ENCODE results near the gene NFIL3.
"Not testable (repeated sequence)": the region's sequence is repeated elsewhere in the genome, so short reads cannot be mapped to it uniquely, and the experiment has no call there.

The NFIL3 gene

GRCh38 chr9:91405343-91406077 is 18.1 kb downstream of the NFIL3 start:
- intact Hi-C loops (cut with DNase I), result no loop called here
- no peak for DNase-seq

DNA sequence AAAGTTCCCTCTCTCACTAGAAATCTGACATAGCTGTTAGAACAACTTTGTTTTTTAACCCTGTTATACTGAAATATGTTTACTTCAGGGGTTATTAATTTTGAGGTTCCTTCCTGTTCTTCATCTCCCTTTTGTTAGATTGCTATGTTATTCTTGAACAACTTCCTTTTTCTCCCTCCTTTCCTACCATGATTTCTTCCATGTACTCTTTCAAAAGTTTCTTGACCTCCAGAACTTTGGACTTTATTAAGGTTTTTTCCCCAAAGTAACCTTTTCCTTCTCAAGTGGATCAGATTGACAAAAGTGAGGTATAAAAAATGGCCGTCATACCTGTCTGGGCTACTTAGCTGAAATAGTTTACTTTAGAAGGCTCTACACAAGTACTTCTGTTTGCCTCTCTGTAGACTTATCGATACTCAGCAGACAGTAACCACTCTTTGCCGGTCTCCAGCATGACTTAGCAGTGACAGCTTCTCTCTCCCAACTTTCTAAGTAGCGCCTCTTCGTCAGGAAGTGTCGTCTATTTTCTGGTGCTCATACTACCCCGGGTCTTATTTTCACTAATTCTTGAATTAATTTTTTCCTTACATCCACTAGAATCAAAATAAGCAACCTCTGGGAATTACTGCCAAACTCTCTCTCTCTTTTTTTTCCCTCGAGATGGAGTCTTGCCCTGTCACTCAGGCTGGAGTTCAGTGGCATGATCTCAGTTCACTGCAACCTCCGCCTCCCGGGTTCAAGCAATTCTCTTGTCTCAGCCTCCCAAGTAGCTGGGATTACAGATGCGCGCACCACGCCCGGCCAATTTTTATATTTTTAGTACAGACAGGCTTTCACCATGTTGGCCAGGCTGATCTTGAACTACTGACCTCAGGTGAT is 19.7 kb downstream of the NFIL3 start:
- DNase-seq, result no peak

DNA sequence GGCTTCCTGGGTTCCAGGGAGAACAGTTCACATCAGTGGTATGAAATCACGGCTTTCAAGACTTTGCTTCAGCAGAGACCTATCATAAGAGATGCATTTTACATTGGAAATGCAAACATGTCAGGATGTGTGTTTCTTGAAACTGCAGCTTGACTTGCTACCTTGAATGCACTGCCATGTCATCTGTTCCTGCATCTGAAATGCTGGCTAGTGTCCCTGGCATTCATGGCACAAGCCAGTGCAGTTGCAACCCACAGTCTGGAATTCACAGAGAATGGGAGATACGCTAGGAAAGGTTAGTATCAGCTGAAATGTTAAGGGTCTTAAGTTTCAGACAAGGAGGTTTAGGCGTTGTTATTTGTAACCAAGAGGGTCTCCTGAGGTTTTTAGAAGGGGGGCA is 24.7 kb downstream of the NFIL3 start:
- intact Hi-C loops (cut with DNase I), result no loop called here
- DNase-seq, result no peak

More for the DNA sequence above, 19.7 kb downstream of the NFIL3 start:
- intact Hi-C loops (cut with DNase I), result no loop called here

- DNase-seq, result no peak
- intact Hi-C loops (cut with DNase I), result no loop called here
Observed at GRCh38 chr9:91395553-91396471, 27.8 kb downstream of the NFIL3 start.

DNA sequence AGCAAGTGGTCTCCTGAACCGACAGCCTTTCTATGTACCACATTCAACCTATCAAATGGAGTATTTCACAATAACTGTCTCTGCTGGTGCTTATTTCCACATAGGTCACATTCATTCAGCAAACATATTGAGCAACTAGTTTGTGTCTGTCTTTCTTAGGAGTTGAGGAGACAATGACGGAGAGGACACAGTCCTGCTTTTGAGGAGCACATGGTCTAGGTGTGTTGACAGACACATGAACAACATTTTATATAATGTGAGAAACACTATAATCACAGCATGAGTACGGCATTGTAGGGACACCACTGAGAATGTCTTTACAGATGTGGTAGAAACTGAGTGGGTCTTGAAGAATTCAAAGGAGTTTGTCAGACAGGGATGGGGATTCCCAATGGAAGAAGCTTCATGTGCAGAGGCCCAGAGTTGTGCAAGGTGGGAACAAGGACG is 28.5 kb downstream of the NFIL3 start:
- intact Hi-C loops (cut with DNase I), result no loop called here

GRCh38 chr9:91393826-91394225 is 29.8 kb downstream of the NFIL3 start:
- no peak for DNase-seq
- intact Hi-C loops (cut with DNase I), result no loop called here

More for the DNA sequence above, 28.5 kb downstream of the NFIL3 start:
- DNase-seq, result no peak

DNA sequence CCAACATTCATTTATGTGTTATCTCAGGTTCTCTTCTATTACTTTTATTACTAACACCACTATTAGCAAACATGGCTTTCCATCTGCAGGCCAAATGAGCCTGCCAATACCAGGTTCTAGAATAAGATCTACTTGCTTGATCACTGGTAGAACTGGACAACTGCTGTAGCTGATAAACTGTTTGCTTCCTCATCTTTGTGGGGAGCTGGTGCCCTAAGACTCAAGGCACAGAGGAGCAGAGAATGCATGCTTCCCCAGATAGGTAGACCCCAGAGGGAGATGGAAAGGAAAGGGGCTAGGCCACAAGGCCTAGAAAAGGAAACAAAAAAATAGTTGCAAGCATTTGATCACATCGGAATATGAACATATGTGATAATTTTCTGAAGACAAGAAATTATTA is 31.2 kb downstream of the NFIL3 start:
- intact Hi-C loops (cut with DNase I), result no loop called here

GRCh38 chr9:91391818-91392217 is 31.8 kb downstream of the NFIL3 start:
- intact Hi-C loops (cut with DNase I), result no loop called here
- DNase-seq, result no peak

More for the DNA sequence above, 31.2 kb downstream of the NFIL3 start:
- DNase-seq, result no peak

GRCh38 chr9:91391412-91391811 is 32.2 kb downstream of the NFIL3 start:
- intact Hi-C loops (cut with DNase I), result no loop called here

DNA sequence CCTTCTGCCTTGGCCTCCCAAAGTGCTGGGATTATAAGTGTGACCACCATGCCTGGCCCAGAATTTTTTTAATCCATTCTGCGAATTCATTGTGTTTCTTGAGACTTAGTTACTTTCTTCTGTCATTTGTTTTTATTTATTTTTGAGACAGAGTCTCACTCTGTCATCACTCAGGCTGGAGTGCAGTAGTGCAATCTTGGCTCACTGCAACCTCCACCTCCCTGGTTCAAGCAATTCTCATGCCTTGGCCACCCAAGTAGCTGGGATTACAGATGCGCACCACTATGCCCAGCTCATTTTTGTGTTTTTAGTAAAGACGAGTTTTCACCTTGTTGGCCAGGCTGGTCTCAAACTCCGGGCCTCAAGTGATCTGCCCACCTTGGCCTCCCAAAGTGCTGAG is 33.9 kb downstream of the NFIL3 start:
- DNase-seq; intact Hi-C loops (cut with DNase I): not testable (repeated sequence)

More at GRCh38 chr9:91391412-91391811, 32.2 kb downstream of the NFIL3 start:
- DNase-seq, result no peak

GRCh38 chr9:91386765-91387164 is 36.9 kb downstream of the NFIL3 start:
- no peak for DNase-seq
- intact Hi-C loops (cut with DNase I), result no loop called here

DNA sequence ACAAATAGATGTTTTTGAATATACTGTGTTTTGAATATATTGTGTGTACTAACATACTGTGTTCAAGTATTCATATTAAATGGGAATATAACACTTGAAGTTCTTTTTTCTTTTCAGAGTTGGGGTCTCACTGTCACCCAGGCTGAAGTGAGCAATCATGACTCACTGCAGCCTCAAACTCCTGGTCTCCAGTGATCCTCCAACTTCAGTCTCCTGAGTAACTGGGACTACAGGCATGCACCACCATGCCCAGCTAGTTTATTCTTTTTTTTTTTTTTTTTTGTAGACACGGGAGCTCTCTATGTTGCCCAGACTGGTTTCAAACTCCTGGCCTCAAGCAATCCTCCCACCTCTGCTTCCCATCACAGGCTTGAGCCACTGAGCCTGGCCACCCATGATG is 38.7 kb downstream of the NFIL3 start:
- no peak for DNase-seq
- intact Hi-C loops (cut with DNase I), result no loop called here

- intact Hi-C loops (cut with DNase I), result no loop called here
- DNase-seq, result no peak
Observed at GRCh38 chr9:91383577-91383976, 40.1 kb downstream of the NFIL3 start.

DNA sequence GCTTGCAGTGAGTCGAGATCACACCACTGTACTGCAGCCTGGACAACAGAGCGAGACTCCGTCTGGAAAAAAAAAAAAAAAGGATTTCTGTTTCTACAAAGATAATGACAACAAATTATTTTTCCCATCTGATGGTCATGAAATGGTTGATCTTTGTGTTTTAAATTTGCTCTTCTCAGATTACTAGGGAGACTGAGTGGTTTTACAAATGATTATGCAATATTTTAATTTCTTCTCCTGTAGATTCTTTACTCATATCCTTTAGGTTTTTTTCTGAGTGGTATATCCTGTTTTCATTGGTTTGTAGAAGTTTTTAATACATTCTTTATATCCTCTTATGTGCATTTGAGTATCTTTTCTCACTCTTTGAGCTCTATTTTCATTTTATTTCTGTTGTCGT is 41.3 kb downstream of the NFIL3 start:
- intact Hi-C loops (cut with DNase I), result no loop called here
- DNase-seq, result no peak

DNA sequence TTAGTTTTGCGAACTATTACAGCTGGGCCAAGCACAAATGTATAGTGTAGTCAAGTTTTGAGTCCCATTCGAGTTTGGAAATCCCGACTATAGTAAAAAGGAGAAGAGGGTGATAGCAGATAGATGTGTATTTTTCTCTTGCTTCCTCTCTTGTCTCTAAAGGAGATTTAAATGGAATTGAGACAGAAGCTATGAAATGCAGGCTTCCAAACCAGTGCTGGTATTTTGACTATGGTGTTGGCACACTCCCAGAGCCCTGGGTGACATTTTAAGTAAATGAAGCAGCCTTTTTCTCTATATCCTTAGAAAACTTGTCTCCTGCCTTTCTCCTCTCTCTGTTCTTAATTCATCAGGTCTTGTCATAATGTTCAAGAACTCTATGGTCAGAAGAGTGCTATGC is 44.2 kb downstream of the NFIL3 start:
- no peak for DNase-seq
- intact Hi-C loops (cut with DNase I), result no loop called here

DNA sequence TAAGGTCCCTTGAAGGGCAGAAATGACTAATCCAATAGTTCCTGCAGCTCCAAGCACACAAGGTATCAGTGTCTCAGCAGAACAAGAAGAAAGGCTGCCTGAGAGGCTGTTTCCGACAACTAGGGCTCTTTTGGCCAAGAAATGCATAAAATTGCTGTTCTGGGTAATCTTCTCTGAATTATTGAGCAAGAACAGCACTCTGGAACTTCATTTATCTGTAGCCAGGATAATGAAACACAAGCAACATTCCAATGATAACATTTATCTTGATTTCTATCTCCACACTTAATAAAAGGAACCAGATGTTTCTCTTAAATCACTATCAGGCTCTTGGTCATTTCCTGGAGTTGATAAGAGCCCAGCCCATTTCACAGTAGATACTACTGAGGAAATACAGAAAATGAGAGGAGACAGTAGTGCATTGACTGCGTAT is 44.9 kb downstream of the NFIL3 start:
- DNase-seq, result no peak
- intact Hi-C loops (cut with DNase I), result no loop called here

DNA sequence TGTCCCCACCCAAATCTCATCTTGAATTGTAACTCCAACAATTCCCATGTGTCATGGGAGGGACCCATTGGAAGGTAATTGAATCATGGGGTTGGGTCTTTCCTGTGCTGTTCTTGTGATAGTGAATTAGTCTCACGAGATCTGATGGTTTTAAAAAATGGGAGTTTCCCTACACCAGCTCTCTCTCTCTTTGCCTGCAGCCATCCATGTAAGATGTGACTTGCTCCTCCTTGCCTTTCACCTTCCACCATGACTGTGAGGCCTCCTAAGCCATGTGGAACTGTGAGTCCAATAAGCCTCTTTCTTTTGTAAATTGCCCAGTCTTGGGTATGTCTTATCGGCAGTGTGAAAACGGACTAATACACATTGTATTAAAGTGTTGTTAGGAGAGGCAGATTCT is 45.6 kb downstream of the NFIL3 start:
- intact Hi-C loops (cut with DNase I); DNase-seq: not testable (repeated sequence)

- intact Hi-C loops (cut with DNase I), result no loop called here
- DNase-seq, result no peak
Observed at GRCh38 chr9:91376239-91376638, 47.4 kb downstream of the NFIL3 start.

DNA sequence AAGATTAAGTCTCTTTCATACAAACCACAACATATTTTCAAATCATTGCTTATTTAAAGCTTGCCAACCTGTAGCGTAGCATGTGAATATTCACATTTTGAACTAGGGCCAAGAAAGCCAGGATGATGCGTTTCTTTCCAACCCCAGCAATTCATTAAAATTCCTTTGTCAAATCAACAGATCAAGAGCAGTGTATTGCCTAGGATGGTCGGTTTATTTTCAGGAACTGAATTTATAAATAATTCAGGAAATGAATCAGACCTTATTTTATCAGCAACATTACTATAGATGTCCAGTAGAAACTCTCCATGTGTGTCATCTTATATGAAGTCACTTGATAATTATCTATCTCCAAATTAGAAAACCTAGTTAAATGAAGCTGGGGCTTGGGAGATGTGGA is 48.7 kb downstream of the NFIL3 start:
- no peak for DNase-seq
- intact Hi-C loops (cut with DNase I), result no loop called here

DNA sequence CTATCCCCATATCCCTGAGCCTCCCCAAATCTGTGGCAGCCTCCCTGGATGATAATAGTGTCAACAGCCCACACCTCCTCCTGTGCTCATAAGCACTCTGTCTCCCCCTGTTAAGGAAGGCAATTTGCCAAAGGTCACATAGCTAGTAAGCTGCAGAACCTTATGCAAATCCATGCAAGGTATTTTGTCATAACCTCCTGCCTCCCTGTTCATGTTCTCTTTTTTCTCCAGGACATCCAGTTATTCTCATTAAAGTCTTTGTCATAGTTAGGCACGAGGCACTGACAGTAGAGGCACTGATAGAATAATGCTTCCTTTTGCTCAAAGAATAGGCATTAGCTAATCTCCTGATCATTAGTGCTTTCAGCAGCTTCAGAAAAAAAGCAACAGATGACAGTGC is 51.7 kb downstream of the NFIL3 start:
- DNase-seq, result no peak
- intact Hi-C loops (cut with DNase I), result no loop called here

- DNase-seq, result peak in 1 of 10 donors; percentile 36
- intact Hi-C loops (cut with DNase I), result not testable (repeated sequence)
Observed at GRCh38 chr9:91370006-91370405, 53.6 kb downstream of the NFIL3 start.

Data from posterior cingulate gyrus (tissue), 11 donors.